GM08714 (cell line): ENCODE results near the gene BID.

ENCODE experiments used
- H3K4me3 ChIP-seq: fragments of 200-500 bp; sonication (Bioruptor generic); 2 replicates; pipeline ENCODE4 v1.5.1; 2014; ENCODE audit warnings: mild to moderate bottlenecking, low read length, inconsistent platforms
- ZNF274 ChIP-seq: IDR thresholded peaks from 2 replicates; pipeline ENCODE4 v1.6.1; 2012; ENCODE audit warnings: mild to moderate bottlenecking, low read depth, low read length

BID gene

DNA sequence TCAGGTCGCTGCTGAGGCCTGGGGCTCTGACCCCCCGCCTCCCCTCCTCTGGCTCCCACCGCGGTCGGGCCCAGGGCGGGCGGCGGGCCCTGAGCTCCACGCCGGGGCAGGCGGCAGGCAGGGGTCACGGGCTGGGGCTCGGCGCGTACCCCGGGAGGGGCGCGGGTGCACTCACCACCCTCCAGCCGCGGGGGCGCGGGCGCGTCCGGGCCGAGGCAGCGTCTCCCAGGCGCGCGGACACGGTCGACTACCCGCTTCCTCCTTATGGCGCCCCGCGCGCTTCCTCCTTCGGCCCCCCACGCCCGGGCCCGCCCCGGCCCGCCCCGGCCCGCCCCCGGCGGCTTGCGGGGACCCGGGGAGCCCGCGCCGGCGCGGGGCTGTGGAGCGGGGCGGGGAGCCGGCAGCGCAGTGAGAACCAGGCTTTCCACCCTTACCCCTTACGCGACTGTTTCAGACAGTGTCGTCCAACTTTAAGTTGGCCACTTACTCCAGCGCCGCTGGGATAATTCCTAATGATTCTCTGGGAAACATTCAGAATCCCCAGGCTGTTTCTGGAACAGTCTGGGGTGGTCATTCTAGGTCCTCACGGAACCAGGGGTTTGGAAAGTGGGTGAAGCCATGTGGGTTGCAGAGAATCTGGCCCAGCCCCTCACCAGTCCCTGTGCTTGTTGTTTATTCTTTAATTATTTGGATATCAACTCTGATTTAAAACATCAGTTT is at the start of gene BID:
Gene BID (minus strand): TSS at position 264 of the 720 bp plus-strand sequence. CDS start 24,353 bp downstream, outside the sequence.
- TF ChIP-seq ZNF274: no peak

DNA sequence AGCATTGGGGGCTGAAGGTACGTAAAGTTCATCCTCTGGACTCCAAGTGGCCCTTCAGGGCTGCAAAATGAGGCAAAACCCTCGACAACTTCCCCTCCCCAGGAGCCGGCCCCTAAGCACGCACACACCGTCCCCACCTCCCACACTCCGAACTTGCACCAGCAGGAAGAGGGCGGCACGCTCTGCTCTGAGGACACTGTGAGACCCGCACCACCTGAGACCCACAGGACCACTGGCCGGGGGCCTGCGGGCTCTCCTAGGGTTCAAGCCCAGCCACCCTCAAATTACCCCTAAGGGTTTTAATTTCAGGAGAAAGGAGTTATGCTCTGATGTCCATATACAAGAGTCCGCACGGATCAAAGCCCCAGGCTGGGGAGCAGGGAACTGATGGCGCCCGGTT is 49.7 kb upstream of the BID start:
- TF ChIP-seq ZNF274: no peak
- H3K4me3 ChIP-seq: no peak overlapping the region

More for the DNA sequence above, at the start of gene BID:
- peak within 1 kb of the TSS; percentile 69 for H3K4me3 ChIP-seq

DNA sequence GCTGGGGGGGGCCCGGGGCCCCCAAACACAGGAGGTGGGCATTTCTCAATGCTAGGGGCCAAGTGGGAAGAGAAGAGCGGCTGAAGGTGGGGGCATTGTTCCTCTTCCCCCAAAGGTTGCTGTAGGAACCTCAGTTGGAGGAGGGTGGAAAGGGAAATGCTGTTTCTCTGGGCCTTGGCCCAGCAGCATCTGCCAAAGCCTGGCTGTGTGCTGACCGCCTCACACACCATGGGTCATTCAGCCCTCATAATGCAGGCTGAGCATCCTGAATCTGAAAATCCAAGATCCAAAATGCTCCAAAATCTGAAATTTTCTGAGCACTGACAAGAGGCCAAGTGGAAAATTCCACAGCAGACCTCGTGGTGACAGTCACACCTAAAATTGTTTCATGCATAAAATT is 49.0 kb upstream of the BID start:
- no peak for TF ChIP-seq ZNF274
- no peak overlapping the region for H3K4me3 ChIP-seq

DNA sequence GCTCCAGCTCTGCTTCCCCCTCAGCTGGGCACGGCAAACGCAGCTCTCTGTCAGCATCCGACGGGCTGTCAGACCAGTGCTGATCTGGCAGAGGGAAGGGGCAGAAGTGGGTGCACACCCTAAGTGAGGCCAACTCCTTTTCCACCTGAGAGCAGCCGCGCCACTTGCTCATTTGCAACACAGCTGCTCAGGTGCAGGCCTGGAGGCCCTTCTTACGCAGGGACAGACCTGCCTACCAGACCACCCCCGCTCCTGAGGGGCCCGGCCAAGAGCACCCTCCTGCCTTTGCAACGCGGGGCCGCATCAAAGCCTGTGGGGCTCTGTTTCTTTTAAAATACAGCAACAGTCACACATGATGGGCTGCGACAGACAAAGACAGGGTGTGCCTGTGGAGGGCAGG is 47.8 kb upstream of the BID start:
- TF ChIP-seq ZNF274: no peak
- no peak overlapping the region for H3K4me3 ChIP-seq

DNA sequence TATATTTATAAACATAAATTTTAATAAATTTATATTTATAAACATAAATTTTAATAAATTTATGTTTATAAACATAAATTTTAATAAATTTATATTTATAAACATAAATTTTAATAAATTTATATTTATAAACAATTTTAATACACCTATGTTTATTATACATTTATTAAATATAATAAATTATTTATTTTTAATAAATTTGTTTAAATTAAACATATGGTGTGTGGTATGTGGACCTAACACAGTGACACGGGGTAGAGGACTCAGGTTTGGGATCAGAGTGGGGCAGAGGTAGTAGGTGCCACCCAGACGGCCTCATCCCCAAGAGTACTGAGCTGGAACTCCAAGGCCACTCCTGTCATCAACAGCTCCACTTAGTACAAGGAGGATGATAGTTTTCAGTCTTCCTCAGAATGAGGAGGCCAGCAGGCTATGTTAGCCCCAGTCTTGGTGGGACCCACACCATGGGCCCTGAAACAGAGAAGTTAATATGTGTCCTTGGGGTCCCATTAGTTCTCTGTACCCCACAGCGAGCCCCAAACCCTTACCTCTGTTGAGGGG is 46.7 kb upstream of the BID start:
- H3K4me3 ChIP-seq: no peak overlapping the region
- no peak for TF ChIP-seq ZNF274

DNA sequence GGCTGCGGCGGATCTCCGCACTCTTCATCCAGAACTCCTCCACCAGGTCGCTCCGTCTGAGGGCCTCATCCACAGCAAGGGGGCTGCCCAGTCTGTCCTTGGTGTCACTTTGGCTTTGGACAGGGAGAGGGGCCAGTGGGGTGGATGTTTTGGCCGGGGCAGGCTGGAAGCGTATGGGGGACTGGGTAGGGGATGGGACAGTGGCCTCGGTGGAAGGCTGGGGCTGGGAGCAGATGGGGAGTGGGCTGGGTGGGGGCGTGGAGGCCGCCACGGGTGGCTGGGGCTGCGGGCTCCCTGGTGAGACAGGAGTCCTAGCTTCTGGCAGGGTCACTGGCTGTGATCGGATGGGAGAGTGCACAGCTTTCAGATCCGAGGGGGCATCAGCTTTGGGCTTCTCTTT is 44.4 kb upstream of the BID start:
- H3K4me3 ChIP-seq: no peak overlapping the region
- no peak for TF ChIP-seq ZNF274

DNA sequence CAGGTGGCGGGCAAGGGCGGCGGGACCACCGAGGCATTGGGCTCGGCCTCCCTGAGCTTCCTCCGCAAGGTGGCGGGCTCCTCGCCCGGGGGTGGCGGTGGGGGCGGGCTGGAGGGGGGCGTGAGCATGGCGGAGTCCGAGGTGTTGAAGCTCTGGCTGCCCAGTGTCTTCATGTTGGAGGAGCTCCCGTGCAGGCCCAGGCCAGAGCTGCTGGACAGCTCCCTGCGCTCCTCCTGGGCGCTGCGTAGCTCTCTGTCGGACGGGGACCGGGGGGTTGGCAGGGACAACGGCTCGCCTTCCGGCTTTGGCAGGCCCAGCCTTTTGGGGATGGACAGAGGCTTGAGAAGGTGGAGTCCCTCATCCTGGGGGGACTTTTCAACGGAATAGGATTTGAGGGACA is 43.9 kb upstream of the BID start:
- no peak overlapping the region for H3K4me3 ChIP-seq
- no peak for TF ChIP-seq ZNF274

DNA sequence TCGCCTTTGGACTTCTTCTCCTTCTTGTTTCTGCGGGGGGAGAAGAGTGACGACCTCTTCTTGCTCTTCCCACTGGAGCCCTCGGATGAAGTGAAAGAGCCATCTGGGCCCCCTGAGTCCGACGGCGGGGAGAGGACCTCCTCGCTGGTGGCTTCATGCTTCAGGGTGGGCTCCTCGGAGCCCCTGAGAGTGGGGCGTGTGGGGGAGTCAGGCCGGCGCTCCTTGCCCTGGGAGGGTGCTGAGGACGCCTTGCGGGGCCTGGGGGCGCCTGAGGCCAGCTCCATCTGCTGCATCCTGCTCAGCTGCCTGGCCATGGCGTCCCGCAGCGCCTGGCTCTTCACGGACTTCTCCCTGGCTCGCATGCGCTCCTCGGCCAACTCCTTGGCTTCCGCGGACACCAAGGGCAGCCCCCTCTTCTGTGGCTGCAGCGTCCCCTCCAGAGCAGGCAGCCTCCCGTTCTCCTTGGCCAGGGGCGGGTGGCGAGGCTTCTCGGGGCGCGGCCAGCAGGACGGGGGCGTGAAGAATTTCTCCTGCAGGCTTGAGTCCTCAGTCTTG is 43.3 kb upstream of the BID start:
- H3K4me3 ChIP-seq: no peak overlapping the region
- no peak for TF ChIP-seq ZNF274

DNA sequence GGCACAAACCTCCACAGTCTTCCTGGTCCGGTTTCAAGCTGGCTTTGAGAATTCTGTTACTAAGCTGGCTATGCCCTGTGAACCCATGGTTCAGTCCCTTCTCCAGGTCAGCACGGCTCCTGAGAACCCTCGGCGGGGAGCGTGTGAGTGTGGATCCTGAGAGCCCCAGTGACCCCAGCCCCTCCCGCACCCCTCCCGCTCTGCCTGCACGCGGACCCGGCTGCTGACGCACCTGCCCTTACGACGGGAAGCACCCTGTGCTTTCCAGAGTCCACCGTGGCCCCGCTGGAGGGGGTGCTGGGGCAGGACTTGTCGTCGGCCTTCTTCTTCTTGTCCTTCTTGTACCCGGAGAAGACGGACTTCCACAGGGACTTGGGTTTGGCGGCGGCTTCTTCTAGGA is 42.8 kb upstream of the BID start:
- no peak overlapping the region for H3K4me3 ChIP-seq
- no peak for TF ChIP-seq ZNF274

DNA sequence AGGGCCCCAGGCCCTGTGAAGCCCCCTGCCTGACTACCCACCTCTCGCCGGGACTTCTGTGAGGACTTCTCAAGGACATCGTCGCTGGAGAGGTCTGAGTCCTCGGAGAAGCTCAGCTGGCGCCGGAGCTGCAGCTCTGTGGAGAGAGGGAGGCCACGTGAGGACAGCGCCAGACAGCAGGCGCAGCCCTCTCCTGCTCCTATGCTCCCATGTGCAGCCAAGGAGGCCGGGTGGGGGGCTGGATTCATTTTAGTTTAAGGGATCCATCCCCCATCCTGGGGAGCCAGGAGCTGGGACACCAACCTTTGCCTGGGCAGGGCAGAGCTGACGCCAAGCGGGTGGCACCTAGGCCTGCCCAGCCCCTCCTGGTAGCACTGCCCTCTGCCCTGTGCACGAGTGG is 42.4 kb upstream of the BID start:
- TF ChIP-seq ZNF274: no peak
- no peak overlapping the region for H3K4me3 ChIP-seq

DNA sequence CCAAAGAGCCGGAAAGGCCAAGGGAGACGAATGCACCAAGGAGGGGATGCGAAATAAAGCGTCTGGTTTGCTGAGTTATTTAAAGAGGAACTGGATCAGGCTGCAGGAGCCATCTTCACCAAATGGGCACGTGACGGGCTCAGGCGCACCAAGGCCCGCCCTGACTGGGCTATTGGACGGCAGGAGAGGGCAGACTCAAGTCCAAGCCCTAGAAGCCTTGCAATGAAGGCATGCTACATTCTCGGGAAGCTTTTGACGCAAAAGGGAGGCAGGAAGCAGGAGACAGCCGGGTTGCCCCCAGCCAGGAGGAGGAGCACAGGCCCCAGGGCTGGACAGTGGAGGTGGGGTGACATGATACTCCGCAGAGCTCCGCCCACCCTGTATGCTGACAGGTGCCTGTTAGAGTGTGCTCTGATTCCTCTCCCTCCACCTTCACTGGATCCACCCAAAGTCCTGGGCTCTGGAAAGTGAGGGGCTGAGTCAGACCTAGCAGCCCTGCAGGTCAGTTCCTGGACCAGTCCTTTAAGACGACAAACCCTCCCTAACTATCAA is 41.5 kb upstream of the BID start:
- no peak overlapping the region for H3K4me3 ChIP-seq
- TF ChIP-seq ZNF274: no peak

DNA sequence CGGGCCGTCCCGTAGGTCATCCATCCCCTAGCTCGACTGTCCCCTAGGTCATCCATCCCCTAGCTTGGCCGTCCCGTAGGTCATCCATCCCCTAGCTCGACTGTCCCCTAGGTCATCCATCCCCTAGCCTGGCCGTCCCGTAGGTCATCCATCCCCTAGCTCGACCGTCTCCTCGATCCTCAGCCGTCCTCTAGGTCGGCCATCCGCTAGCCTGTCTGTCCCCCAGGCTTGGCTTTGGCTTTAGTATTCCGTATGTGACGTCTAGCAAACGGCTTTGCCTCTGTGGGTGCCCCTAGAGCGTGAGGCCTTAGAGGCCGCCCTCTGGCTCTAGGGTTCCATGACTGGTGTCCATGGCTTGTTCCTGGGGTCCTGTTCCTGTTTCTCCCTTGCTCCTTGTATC is 40.6 kb upstream of the BID start:
- no peak overlapping the region for H3K4me3 ChIP-seq
- TF ChIP-seq ZNF274: no peak

DNA sequence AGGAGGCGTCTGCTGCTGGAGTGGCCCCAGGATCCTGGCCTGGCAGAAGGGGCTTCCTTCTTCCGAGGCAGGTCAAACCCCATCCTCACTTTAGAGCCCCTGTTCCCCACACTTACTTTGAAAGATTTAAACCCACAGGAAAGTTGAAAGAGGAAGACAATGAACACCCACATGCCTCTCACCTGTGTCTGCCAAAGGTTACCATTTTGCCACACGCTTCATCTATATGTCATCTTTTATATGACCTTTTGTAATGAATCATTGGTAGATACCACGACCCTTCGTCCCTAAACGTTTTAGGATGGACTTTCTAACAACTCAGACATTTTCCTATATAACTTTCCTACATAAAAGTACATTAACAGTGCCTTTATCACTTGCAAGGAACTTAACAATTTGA is 39.8 kb upstream of the BID start:
- TF ChIP-seq ZNF274: no peak
- H3K4me3 ChIP-seq: no peak overlapping the region

DNA sequence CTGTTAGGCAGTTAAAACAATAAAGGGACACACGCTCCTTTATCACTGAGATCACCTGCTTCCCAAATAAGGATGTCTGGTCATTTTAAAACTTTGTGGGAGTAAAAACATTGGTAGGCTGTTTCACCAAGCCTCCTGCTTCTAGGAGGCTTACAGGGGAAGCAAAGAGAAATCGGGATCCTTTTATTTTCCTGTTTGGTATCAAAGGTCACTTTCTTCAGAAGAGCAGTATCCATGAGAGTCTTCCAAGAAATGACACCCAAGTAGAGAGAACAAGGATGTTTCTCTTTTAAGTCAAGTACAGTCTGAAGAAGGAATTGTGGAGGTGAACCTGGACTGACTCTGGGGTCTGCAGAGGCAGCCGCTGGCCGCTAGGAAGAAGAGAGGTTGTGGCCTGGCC is 36.9 kb upstream of the BID start:
- TF ChIP-seq ZNF274: no peak
- H3K4me3 ChIP-seq: no peak overlapping the region

DNA sequence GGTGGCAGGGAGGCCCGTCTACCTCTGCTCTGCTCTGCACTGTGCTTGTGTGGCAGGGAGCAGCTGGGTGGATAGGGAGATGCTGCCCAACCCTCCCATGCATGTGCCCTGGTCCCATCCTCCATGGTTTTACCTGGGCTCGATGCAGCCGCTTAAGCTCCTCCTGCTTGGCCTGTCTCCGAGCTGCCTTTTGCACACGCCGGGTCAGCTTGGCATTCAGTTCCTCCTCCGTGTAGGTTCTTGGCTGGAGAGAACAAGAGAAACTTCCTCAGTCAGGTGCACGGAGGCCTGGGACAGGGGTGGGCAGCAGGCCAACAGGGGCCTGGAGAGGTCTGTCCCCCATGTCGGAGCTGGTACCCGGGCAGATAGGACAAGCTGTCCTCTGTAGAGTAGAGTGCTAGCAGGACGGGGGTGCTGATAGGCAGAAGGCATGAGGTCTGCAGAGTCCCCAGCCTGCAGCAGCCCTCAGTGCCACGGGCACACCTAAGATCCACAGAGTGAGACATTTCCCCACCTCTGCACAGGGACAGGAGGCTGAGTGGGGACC is 36.4 kb upstream of the BID start:
- TF ChIP-seq ZNF274: no peak
- no peak overlapping the region for H3K4me3 ChIP-seq
